NCI-H2196 treated with DMSO at 0.1 percent for 48 hours (cell line): ENCODE data around the gene ADSL.

ENCODE experiments used
- DNase-seq: peaks from one replicate; lab custom pipeline; 2025; ENCODE audit not compliant: unreplicated experiment; lab: John Stamatoyannopoulos, UW

Gene ADSL

DNA sequence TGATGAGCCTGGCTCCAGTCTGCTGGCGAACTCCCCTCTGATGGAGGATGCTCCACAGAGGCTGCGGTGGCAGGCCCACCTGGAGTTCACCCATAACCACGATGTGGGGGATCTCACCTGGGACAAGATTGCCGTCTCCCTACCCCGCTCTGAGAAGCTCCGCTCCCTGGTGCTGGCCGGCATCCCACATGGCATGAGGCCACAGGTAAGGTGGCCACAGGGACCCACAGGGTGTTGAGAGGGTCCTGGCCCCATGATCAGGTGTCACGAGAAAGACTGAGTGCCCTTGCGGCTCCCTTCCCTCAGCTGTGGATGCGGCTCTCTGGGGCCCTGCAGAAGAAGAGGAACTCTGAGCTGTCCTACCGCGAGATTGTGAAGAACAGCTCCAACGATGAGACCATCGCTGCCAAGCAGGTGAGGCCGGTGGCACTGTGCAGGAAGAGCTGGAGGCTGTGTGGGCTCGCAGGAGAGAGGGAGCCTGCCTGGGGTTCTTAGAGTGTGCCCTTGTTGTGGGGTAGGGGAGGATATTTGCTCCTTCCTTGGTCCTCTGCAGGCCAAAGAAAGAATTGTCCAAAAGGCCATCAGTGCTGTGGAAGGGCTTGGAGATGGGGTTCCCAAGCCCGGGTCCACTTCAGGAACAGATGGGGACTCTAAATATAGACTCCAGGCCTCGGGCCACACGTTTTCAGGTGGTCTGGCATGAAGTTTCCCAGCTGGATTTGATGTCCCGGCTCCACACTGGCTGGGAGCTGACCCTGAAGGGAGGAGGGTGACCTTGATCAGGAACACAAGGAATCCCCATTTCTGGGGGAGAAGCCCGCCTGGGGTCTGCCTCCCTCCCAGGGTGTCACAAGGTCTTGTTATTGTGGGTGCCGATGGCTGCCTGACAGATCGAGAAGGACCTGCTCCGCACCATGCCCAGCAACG, 58.2 kb downstream of the ADSL start:
- no peak for DNase-seq

GRCh38 chr22:40405178-40406062, 59.1 kb downstream of the ADSL start:
- DNase-seq, result no peak

GRCh38 chr22:40406063-40406890, 60.0 kb downstream of the ADSL start:
- no peak for DNase-seq

GRCh38 chr22:40407021-40407761, 60.9 kb downstream of the ADSL start:
- DNase-seq, result no peak

GRCh38 chr22:40407831-40408717, 61.8 kb downstream of the ADSL start:
- no peak for DNase-seq

GRCh38 chr22:40408718-40409612, 62.7 kb downstream of the ADSL start:
- no peak for DNase-seq

DNA sequence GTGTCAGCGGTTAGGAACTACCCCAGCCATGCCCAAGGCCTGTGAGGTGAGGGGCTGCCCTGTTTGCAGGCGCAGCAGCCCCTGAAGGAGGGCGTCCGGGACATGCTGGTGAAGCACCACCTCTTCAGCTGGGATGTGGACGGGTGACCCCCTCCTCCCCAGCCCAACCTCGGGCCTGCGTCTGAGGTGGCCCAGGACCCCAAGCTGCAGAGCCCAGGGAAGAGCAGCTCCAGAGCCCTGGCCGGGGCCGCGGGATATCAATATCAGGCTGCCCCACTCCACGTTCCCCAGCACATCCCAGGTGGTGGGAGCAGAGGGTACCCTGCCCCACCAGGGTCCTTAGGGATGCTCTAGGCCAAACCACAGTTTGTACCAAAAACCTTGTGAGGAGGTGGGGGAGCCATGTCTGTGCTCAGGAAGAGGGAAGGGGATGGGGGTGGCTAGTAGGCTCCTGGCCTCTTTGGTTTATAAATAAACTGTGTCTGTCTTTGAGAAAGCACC, 63.4 kb downstream of the ADSL start:
- DNase-seq, result no peak

DNA sequence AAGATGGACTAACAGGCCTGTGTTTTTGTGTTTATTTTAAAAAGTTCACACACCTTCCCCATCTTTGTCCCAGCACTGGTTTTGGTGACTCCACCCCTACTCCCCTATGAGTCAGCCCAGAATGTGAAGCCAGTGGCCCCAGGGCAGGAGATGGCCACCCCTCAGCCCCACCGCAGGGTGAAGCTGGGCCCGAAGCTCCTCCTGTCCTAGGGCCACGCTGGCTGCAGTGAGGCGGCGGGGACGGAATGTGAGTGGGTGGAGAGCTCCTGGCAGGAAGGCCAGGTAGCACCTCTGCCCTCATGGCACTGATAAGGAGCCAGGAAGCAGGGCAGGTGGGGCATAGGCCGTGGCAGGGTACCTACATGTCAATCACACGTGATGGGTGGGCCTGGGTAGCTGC, 64.0 kb downstream of the ADSL start:
- DNase-seq, result no peak

DNA sequence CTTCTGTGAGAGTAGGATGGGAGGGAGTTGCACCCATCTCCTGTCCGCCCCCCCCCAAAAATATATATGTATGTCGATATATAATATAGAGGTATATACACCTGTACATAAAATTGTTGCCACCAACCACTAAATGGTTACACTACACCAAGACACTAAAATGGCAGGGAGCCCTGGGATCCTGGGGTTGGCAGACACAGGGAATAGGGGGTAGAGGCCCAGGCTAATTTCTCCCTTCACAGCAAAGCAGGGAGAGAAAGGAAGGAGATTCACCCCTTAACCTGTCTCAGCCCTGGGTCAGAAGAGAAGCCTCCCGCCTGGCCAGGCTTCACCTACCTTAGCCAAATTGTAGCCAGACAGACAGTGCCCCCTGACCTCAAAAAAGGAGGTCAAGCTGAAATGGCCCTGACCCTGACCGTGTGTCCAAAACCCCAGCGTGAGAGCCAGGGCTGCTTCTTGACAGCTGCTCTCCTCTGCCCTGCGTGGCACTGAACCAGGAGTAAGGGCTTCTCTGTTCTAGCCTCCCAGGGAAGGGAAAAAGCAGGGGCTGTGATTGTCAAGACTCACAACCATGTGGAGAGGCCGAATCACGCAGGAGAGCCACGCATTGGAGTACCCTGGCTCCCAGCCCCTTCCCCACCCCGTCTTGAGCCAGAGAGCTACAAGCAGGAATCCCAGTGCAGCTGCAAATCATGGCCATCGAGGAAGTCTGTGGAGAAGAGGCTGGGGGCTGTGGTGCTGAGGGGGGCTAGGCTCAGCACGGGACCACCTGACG, 64.6 kb downstream of the ADSL start:
- DNase-seq, result no peak

- no peak for DNase-seq
Observed at GRCh38 chr22:40411506-40411861, 65.2 kb downstream of the ADSL start.

DNA sequence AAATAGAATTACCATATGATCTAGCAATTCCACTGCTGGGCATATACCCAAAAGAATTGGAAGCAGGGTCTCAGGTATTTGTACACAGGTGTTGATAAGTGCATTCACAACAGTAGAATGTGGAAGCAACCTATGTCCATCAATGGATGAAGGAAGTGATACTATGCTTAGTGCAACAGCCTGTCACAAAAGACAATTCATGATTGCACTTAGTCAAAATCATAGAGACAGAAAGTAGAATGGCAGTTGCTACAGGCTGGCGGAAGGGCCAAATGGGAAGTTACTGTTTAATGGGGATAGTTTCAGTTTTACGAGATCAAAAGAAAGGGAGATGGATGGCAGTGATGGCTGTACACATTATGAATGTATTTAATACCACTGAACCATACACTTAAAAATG, 66.1 kb downstream of the ADSL start:
- no peak for DNase-seq

DNA sequence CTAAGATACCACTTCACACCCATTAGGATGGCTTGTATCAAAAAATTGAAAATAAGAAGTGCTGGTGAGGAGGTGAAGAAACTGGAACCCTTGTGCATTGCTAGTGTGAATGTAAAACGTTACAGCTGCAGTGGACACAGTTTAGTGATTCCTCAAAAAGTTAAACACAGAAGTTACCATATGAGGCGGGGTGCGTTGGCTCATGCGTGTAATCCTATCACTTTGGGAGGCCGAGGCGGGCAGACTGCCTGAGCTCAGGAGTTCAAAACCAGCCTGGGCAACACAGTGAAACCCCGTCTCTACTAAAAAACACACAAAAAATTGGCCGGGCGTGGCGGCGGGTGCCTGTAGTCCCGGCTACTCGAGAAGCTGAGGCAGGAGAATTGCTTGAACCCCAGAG, 67.6 kb downstream of the ADSL start:
- DNase-seq, result no peak

GRCh38 chr22:40414311-40414710, 68.0 kb downstream of the ADSL start:
- DNase-seq, result no peak

DNA sequence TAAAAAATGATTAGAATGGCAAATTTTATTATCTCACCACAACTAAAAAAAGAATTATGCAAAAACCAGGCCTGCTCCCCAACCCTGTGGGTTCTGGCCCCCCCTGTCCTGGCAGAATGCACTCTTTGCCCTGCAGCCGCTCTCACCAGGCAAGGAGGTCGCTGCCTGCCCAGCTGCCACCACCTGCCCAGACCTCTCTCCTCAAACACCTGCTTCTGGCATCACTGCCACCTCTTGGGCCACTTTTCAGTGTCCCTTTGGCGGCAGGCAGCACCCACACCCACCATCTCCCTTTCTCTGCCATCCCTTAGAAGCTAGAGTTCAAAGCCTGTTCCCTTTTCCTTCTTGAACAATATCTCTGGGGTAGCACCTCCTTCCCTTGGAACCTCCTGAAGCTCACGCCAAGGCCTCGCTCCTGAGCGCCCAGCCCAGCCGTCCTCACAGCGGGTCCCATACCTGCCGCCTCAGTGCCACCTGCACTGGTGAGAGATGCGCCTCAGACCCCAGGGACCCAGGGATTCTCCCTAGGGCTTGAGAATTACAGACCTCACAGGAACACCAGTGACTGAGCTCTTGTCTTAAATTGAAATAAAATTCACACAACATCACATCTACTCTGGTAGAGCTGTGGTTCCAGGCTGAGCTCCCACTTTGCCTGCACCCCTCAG, 68.7 kb downstream of the ADSL start:
- DNase-seq, result no peak

DNA sequence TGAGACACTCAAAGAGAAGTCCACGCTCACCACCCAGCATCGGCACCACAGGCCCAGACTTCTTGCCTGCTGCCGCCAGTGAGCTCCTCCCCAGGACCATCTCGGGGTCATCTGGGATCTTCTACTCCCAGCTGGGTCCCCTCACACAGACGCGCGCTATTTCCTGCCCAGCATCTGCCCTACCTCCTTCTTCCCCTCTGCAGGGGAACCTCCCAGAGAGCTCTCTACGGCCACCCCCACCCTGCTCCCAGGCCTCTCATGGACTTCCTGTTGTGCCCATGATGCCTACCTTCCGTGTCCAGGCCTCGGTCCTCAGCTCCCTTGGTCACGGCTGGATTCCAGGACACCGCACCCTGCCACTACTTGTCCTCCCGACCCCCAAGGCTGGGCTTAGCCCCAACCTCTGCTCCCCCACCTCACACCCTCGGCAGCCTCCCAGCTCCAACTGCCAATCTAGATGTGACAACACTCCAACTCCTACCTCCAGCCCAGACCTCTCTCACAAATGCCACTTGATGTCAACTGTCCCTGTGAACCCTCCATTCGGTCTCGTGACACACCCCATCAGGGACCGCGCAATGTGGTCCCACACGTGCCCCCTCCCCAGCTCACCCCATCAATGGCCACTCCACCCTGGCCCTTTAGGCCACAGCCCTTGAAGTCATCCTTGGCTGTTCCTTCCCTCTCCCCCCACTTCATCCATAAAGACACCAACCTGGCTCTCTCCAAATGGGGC, 69.4 kb downstream of the ADSL start:
- DNase-seq, result no peak

DNA sequence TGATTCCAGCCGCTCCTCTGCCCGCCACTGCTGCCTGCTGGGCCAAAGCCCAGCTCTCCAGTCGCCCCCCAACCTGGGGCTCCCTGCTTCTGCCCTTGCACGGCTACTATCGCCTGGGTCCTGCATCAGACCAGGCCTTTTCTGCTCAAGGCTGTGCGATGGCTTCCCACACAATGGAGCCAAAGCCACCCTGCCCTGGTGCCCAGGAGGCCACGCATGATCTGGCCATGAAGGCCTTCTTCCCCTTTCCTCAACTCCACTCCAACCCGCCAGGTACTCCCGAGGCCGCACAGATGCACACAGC, 69.9 kb downstream of the ADSL start:
- DNase-seq, result no peak

- DNase-seq, result no peak
Observed at GRCh38 chr22:40416636-40417035, 70.3 kb downstream of the ADSL start.
